ENCODE results near the gene ADGRG3. TPM values are rescaled to one million over a fixed set of nuclear protein-coding genes. Genes with fewer than 3 reads are reported as not detected.

ADGRG3 gene
- total and polyA plus RNA-seq, 11 donors, result 0.12 to 1.4 (median 0.53) TPM

- TF ChIP-seq POLR2A (IDR thresholded peaks at IDR 0.05), result no peak
- TF ChIP-seq, protein P1, sequence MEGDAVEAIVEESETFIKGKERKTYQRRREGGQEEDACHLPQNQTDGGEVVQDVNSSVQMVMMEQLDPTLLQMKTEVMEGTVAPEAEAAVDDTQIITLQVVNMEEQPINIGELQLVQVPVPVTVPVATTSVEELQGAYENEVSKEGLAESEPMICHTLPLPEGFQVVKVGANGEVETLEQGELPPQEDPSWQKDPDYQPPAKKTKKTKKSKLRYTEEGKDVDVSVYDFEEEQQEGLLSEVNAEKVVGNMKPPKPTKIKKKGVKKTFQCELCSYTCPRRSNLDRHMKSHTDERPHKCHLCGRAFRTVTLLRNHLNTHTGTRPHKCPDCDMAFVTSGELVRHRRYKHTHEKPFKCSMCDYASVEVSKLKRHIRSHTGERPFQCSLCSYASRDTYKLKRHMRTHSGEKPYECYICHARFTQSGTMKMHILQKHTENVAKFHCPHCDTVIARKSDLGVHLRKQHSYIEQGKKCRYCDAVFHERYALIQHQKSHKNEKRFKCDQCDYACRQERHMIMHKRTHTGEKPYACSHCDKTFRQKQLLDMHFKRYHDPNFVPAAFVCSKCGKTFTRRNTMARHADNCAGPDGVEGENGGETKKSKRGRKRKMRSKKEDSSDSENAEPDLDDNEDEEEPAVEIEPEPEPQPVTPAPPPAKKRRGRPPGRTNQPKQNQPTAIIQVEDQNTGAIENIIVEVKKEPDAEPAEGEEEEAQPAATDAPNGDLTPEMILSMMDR (IDR thresholded peaks at IDR 0.05), result no peak
- intact Hi-C loops (cut with DNase I), result loop anchor here (5.0 kb wide), 5 partner anchors 52 to 147 kb away; no protein-coding TSS in a partner anchor
Observed at GRCh38 chr16:57724531-57724930, 56.4 kb downstream of the ADGRG3 start.

DNA sequence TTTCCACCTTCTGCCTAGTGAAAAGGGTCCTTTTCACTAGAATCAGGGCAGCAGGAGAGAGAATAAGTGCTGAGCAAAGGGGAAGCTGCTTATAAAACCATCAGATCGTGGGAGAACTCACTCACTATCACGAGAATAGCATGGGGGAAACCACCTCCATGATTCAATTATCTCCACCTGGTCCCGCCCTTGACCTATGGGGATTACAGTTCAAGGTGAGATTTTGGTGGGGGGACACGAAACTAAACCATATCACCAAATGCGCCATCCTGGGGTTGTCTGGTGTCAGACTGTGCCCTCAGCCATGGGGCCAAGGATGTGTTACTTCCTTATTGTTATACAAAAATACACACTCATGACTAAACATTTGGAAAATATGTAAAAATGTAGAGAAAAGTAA, 57.0 kb downstream of the ADGRG3 start:
- H3K36me3 ChIP-seq, result no peaks in the 10 kb centered on the region
- ATAC-seq, result no peak

More at GRCh38 chr16:57724531-57724930, 56.4 kb downstream of the ADGRG3 start:
- Histone ChIP-seq H3K4me3 (no peak overlapping the region), H3K36me3 (no peaks in the 10 kb centered on the region), H3K27me3 (no peaks in the 10 kb centered on the region), H3K4me1 (no peaks in the 10 kb centered on the region), H3K27ac (no peak overlapping the region), H3K9me3 (no peaks in the 10 kb centered on the region)
- DNase-seq, result no peak
- no peak for ATAC-seq
- 79 to 90% (median 81%) methylated on average over 9 to 15 of the region's 15 CpGs for WGBS, 4 donors

DNA sequence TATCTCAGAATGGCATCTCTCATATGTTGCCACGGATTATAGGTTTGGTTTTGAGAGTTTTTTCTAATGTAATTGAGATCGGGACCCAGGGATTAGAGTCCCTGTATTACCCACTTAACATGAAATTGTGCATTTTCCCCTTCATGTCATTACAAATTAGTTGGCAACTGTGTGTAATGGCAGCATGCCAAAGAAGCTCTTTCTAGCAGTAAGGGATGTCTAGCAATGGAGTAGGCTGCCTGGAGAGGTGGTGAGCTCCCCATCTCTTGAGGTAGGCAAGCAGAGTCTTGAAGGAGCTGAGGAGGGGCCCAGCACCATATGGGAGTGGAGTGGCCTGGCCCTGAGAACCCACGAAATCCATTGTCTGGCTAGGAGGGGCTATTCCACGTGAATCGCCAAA, 57.4 kb downstream of the ADGRG3 start:
- H3K36me3 ChIP-seq, result no peaks in the 10 kb centered on the region
- WGBS, 4 donors, result 66 to 81% (median 78%) methylated on average over 5 of the region's 5 CpGs
- no peak overlapping the region for H3K27ac ChIP-seq
- no peaks in the 10 kb centered on the region for H3K4me1 ChIP-seq
- H3K27me3 ChIP-seq, result no peaks in the 10 kb centered on the region
- intact Hi-C loops (cut with DNase I), result no loop called here
- no peak for TF ChIP-seq POLR2A (IDR thresholded peaks at IDR 0.05)
- TF ChIP-seq, protein P1 (IDR thresholded peaks at IDR 0.05), result no peak
- ATAC-seq, result no peak
- H3K4me3 ChIP-seq, result no peak overlapping the region
- no peaks in the 10 kb centered on the region for H3K9me3 ChIP-seq
- no peak for DNase-seq

More for the DNA sequence above, 57.0 kb downstream of the ADGRG3 start:
- WGBS, 4 donors, result 56 to 70% (median 65%) methylated on average over 5 of the region's 5 CpGs
- intact Hi-C loops (cut with DNase I), result no loop called here
- Histone ChIP-seq H3K4me3 (no peak overlapping the region), H3K4me1 (no peaks in the 10 kb centered on the region), H3K27me3 (no peaks in the 10 kb centered on the region), H3K9me3 (no peaks in the 10 kb centered on the region), H3K27ac (no peak overlapping the region)
- no peak for DNase-seq
- TF ChIP-seq POLR2A (IDR thresholded peaks at IDR 0.05), result no peak
- TF ChIP-seq, protein P1 (IDR thresholded peaks at IDR 0.05), result no peak

DNA sequence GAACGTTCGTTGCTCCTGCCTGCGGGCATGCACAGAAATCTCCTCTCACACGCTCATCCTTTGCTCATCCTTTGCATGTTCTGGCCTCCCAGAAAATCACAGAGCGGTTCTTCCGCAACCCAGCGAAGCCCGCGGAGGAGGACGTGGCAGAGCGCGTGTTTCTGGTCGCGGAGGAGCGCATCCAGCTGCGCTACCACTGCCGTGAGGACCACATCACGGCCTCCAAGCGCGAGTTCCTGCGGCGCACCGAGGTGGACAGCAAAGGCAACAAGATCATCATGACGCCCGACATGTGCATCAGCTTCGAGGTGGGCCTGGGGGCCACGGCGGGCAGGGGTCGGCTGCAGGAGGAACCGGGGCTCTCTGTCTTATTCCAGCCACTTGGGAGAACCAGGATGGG, 57.9 kb downstream of the ADGRG3 start:
- DNase-seq (no peak), ATAC-seq (no peak)
- Histone ChIP-seq H3K36me3 (no peaks in the 10 kb centered on the region), H3K9me3 (no peaks in the 10 kb centered on the region), H3K27me3 (no peaks in the 10 kb centered on the region), H3K27ac (no peak overlapping the region), H3K4me3 (no peak overlapping the region), H3K4me1 (no peaks in the 10 kb centered on the region)
- 88 to 92% (median 90%) methylated on average over 8 to 30 of the region's 30 CpGs for WGBS, 4 donors
- no peak for TF ChIP-seq POLR2A (IDR thresholded peaks at IDR 0.05)
- TF ChIP-seq, protein P1 (IDR thresholded peaks at IDR 0.05), result no peak
- intact Hi-C loops (cut with DNase I), result no loop called here
